Cardiac fibroblast (primary cell): ENCODE data around the gene CYP39A1.

Experiments used
- DNase-seq, 2 donors: peaks; one replicate each; pipeline versions ENCODE4 v3.0.0 to v3.0.0-alpha.2; 2010; ENCODE audit warnings: low read depth in 2 of 2
- H3K4me3 ChIP-seq, 2 donors: replicated peaks in 1 of 2; 1 replicate in 1 of 2; 2 replicates in 1 of 2; pipeline ENCODE4 v1.5.1; 2011; ENCODE audit warnings: low read depth in 2 of 2, low read length in 2 of 2, mild to moderate bottlenecking in 2 of 2, moderate library complexity in 1 of 2
- CTCF ChIP-seq: IDR thresholded peaks from one replicate; pipeline ENCODE4 v1.5.1; 2011; ENCODE audit warnings: low read depth, mild to moderate bottlenecking, low read length, inconsistent platforms

Gene CYP39A1

GRCh38 chr6:46598215-46598614 lies 54.4 kb downstream of the CYP39A1 start:
- DNase-seq, result no peak

GRCh38 chr6:46592740-46593139 lies 59.9 kb downstream of the CYP39A1 start:
- DNase-seq, result no peak
- TF ChIP-seq CTCF, result no peak
- H3K4me3 ChIP-seq, result no peak overlapping the region

More at GRCh38 chr6:46598215-46598614, 54.4 kb downstream of the CYP39A1 start:
- TF ChIP-seq CTCF, result no peak
- H3K4me3 ChIP-seq, result no peak overlapping the region

DNA sequence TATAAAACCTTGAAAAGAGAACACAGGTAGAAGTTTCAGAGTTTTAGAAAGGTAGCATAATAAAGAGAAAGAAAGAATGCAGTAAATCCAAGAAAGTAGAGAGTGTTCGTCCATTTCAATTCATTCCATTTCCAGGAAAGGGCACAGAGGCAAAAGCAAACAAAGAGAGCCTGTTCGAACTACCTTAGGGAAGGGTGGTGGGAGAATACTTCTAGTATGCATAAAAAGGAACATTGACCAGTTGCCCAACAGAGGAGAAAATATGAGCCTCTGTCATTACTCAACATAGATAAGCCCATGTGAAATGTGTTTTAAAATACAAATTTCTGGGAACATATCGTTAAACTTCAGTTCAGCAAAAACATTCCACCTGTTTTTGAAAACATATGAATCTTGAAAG lies 60.6 kb downstream of the CYP39A1 start:
- DNase-seq, result no peak
- TF ChIP-seq CTCF, result no peak
- no peak overlapping the region for H3K4me3 ChIP-seq

GRCh38 chr6:46590765-46591164 lies 61.9 kb downstream of the CYP39A1 start:
- DNase-seq, result no peak
- no peak for TF ChIP-seq CTCF
- no peak overlapping the region for H3K4me3 ChIP-seq

DNA sequence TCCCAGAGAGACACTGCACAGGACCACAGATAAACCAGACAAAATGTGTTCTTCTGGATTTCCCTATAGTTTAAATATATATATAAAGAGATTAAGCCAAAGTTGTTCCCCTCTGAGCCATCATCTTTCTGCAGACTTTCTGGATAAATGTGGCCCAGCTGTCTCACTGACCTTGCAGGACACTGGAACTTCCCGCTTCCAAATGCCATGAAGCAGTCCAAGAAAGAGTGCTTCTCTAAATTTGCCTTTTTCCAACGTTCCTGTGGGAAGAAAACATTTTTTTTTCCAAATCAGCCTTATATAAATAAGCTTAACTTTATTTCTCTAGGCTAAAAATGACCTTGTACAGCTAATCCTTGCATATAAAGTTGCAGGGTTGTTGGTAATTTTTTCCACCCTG lies 65.7 kb downstream of the CYP39A1 start:
- no peak for TF ChIP-seq CTCF
- no peak overlapping the region for H3K4me3 ChIP-seq
- no peak for DNase-seq

GRCh38 chr6:46584586-46584985 lies 68.0 kb downstream of the CYP39A1 start:
- H3K4me3 ChIP-seq, result no peak overlapping the region
- DNase-seq, result peak in 1 of 2 donors; percentile 2
- TF ChIP-seq CTCF, result no peak

- TF ChIP-seq CTCF, result no peak
- H3K4me3 ChIP-seq, result no peak overlapping the region
- no peak for DNase-seq
Observed at GRCh38 chr6:46583721-46584120, 68.9 kb downstream of the CYP39A1 start.
